IPS-20b (cell line): Measurements from ENCODE around the gene NLRP14.

ENCODE experiments used
- H3K27ac ChIP-seq: one replicate; pipeline ENCODE4 v1.5.1; 2013; ENCODE audit warnings: low read length
- H3K27me3 ChIP-seq: 2 replicates; pipeline ENCODE4 v1.6.1; 2013; ENCODE audit warnings: mild to moderate bottlenecking, low read length, inconsistent platforms; ENCODE audit not compliant: insufficient read depth
- H3K36me3 ChIP-seq: 2 replicates; pipeline ENCODE4 v1.6.1; 2013; ENCODE audit warnings: low read depth, mild to moderate bottlenecking, inconsistent platforms, low read length, moderate library complexity; ENCODE audit not compliant: insufficient read depth
- H3K4me1 ChIP-seq: 2 replicates; pipeline ENCODE4 v1.6.1; 2013; ENCODE audit warnings: mild to moderate bottlenecking, control low read depth, inconsistent platforms, low read length, moderate library complexity; ENCODE audit not compliant: insufficient read depth
- H3K4me3 ChIP-seq: 2 replicates; pipeline ENCODE4 v1.5.1; 2013; ENCODE audit warnings: mild to moderate bottlenecking, low read length, inconsistent platforms
- H3K9ac ChIP-seq: 2 replicates; pipeline ENCODE4 v1.6.1; 2013; ENCODE audit warnings: low read depth, mild to moderate bottlenecking, inconsistent platforms, low read length, moderate library complexity
- H3K9me3 ChIP-seq: 2 replicates; pipeline ENCODE4 v1.6.1; 2013; ENCODE audit warnings: mild to moderate bottlenecking, low read depth, low read length, inconsistent platforms; ENCODE audit not compliant: insufficient read depth

The NLRP14 gene, protein sequence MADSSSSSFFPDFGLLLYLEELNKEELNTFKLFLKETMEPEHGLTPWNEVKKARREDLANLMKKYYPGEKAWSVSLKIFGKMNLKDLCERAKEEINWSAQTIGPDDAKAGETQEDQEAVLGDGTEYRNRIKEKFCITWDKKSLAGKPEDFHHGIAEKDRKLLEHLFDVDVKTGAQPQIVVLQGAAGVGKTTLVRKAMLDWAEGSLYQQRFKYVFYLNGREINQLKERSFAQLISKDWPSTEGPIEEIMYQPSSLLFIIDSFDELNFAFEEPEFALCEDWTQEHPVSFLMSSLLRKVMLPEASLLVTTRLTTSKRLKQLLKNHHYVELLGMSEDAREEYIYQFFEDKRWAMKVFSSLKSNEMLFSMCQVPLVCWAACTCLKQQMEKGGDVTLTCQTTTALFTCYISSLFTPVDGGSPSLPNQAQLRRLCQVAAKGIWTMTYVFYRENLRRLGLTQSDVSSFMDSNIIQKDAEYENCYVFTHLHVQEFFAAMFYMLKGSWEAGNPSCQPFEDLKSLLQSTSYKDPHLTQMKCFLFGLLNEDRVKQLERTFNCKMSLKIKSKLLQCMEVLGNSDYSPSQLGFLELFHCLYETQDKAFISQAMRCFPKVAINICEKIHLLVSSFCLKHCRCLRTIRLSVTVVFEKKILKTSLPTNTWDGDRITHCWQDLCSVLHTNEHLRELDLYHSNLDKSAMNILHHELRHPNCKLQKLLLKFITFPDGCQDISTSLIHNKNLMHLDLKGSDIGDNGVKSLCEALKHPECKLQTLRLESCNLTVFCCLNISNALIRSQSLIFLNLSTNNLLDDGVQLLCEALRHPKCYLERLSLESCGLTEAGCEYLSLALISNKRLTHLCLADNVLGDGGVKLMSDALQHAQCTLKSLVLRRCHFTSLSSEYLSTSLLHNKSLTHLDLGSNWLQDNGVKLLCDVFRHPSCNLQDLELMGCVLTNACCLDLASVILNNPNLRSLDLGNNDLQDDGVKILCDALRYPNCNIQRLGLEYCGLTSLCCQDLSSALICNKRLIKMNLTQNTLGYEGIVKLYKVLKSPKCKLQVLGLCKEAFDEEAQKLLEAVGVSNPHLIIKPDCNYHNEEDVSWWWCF

DNA sequence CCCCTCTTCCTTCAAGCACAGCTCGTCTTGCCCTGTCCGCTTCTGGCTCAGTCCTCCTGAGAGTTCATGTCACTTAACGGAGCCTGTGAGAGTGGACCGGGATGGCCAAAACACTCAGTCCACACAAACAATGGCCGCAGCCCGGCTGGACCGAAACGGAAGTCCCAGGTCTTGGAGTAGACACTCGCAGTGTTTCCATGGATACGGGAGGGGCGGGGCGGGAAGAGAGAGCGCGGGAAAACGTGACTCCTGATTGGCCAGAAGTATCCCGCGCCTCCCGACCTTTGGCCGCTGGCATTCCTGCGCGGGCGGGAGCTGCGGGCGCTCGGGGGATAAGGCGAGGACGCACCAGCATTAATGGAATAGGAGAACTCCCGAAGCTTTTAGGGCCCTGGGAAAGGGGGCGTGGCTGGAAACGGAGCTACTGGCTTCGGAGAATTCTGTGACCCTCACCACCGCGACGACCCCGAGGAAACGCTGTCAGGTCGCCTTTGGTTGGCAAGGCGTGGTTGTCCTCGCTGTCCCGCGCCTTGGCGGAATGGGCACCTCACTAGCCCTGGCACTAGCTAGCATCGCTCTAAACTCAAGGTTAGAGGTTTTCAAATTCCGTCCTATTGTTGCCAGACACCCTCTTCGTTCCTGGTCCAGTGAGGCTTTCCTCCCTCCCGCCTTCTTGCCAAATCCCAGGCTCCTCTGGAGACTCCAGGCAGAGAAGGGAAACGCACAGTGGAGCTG, at the start of gene NLRP14, which contains the start of gene ZNF214:
Gene NLRP14 (plus strand): TSS at position 297 of the 735 bp plus-strand sequence. CDS start 18,108 bp downstream, outside the sequence.
Gene ZNF214 (minus strand): TSS at position 164 of the 735 bp plus-strand sequence. CDS start 17,511 bp downstream, outside the sequence.
- Histone ChIP-seq H3K9ac (peak within 1 kb of the TSS; percentile 87; the same call in 1 of the 2 replicates), H3K4me1 (no peaks in the 10 kb centered on the region; the same call in 1 of the 2 replicates), H3K27ac (no peak within 1 kb of the TSS), H3K9me3 (no peaks in the 10 kb centered on the region), H3K36me3 (no peaks in the 10 kb centered on the region), H3K4me3 (peak within 1 kb of the TSS; percentile 98), H3K27me3 (peaks cover 9% of the 10 kb centered on the region)

- Histone ChIP-seq H3K4me3 (no peak overlapping the region), H3K27ac (no peak overlapping the region), H3K9me3 (no peaks in the 10 kb centered on the region; the same call in 1 of the 2 replicates), H3K4me1 (no peaks in the 10 kb centered on the region), H3K27me3 (no peaks in the 10 kb centered on the region), H3K9ac (no peak overlapping the region), H3K36me3 (no peaks in the 10 kb centered on the region)
These were observed 40.9 kb upstream of the NLRP14 start for GRCh38 chr11:6979365-6979764.

DNA sequence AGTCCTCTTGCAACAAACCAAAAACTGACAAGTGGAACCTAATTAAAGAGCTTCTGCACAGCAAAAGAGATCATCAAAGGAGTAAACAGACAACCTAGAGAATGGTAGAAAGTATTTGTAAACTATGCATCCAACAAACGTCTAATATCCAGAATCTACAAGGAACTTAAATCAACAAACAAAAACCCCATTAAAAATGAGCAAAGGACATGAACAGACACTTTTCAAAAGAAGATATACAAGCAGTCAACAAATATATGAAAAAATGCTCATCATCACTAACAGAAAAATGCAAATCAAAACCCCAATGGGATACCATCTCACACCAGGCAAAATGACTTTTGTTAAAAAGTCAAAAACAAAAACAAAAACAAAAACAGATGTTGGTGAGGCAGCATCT, 33.8 kb upstream of the NLRP14 start:
- Histone ChIP-seq H3K4me1 (no peaks in the 10 kb centered on the region), H3K9ac (no peak overlapping the region), H3K27me3 (no peaks in the 10 kb centered on the region), H3K9me3 (no peaks in the 10 kb centered on the region; the same call in 1 of the 2 replicates), H3K36me3 (no peaks in the 10 kb centered on the region), H3K4me3 (no peak overlapping the region), H3K27ac (no peak overlapping the region)

DNA sequence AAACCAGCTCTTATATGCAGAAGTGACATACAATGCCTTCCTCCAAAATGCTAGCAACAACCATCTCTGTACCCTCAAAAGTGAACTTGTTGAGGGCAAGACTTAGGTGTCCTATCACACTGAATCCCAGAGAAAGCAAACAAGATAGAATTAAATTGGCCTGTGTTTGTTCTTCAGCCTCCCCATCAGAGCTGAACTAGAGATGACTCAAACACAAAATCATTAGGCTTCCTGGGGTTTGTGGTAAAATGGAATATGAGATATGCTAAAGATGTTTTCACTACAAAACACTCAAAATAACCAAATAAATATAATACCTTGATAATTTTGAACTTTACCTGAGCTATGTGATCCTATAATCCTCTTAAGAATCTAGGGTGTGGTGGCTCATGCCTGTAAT, 31.8 kb upstream of the NLRP14 start:
- H3K4me1 ChIP-seq: no peaks in the 10 kb centered on the region
- no peak overlapping the region for H3K27ac ChIP-seq
- H3K4me3 ChIP-seq: no peak overlapping the region
- H3K36me3 ChIP-seq: no peaks in the 10 kb centered on the region
- H3K27me3 ChIP-seq: no peaks in the 10 kb centered on the region
- H3K9ac ChIP-seq: no peak overlapping the region
- no peaks in the 10 kb centered on the region; the same call in 1 of the 2 replicates for H3K9me3 ChIP-seq

- Histone ChIP-seq H3K27ac (no peak overlapping the region), H3K27me3 (no peaks in the 10 kb centered on the region), H3K9me3 (no peaks in the 10 kb centered on the region; the same call in 1 of the 2 replicates), H3K4me3 (no peak overlapping the region), H3K36me3 (no peaks in the 10 kb centered on the region), H3K4me1 (no peaks in the 10 kb centered on the region), H3K9ac (no peak overlapping the region)
These were observed 29.1 kb upstream of the NLRP14 start for GRCh38 chr11:6991227-6991626.

DNA sequence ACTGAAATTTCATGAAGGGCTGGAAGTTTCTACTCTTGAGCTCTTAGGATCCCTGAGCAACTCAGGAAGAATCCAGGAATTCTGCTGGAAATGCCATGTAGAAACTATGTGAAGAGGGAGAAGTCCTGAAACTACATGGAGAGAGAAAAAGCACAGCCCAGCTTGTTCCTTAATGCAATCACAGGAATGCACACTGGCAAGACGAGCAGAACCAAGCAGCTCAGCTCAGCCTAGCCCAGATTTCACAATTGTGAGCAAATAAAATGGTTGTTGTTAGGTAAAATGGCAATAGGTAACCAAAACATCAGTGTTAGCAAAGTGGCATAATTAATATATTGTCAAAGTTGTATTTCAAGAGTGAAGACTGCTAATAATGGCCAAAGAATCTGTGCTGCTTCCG, 28.3 kb upstream of the NLRP14 start:
- Histone ChIP-seq H3K36me3 (no peaks in the 10 kb centered on the region), H3K9ac (no peak overlapping the region), H3K4me3 (no peak overlapping the region), H3K27me3 (no peaks in the 10 kb centered on the region), H3K27ac (no peak overlapping the region), H3K9me3 (no peaks in the 10 kb centered on the region; the same call in 1 of the 2 replicates), H3K4me1 (no peaks in the 10 kb centered on the region)

DNA sequence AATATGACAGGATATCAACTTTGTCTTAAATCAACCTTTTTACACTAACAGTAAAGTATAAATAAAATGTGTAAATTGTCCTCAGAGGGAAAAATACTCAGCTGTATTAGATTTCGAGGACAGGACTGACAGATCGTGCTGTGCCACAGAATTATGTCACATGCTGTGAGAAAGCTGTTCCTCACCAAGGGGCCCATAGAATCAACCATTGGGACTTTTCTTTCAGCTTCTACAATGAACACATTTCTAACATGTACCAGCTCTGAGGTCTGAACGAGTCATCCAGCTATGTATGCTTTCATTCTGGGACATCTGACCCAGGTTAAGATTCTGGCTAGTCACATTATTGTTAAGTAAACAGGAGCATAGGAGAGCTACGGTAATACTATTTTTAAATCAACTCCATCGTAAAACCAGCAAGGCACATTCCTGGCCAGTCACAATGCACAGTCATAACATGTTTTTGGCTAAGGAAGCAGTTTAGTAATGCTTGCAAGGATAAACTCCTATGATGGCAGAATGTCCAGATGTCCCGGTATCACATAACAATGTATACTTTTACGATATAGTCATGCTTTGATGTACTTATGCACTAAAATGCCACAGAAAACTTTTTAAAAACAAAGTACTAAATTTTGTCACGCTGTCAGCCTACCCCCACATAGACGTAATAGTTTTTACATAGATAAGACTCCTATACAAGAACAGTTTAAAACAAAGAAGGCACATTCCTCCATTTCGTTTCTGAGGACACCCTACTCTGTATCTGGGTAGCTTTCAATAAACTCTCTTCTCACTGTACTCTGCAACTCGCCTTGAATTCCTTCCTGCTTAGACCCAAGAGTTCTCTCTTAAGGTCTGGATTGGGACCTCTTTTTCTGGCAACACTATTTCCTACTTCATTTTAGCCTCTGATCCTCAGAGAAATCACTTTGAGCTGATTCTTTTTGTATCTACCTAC, 27.5 kb upstream of the NLRP14 start:
- Histone ChIP-seq H3K9ac (no peak overlapping the region), H3K36me3 (no peaks in the 10 kb centered on the region)

GRCh38 chr11:6995703-6996102, 24.6 kb upstream of the NLRP14 start:
- Histone ChIP-seq H3K9me3 (no peaks in the 10 kb centered on the region), H3K4me1 (no peaks in the 10 kb centered on the region), H3K36me3 (peaks cover 10% of the 10 kb centered on the region; the same call in 1 of the 2 replicates), H3K27me3 (no peaks in the 10 kb centered on the region), H3K4me3 (no peak overlapping the region), H3K27ac (no peak overlapping the region), H3K9ac (no peak overlapping the region)

More for the DNA sequence above, 27.5 kb upstream of the NLRP14 start:
- H3K27ac ChIP-seq: no peak overlapping the region
- H3K27me3 ChIP-seq: no peaks in the 10 kb centered on the region
- H3K9me3 ChIP-seq: no peaks in the 10 kb centered on the region
- no peaks in the 10 kb centered on the region for H3K4me1 ChIP-seq
- no peak overlapping the region for H3K4me3 ChIP-seq

GRCh38 chr11:7004482-7004881, 15.8 kb upstream of the NLRP14 start:
- H3K27me3 ChIP-seq: no peaks in the 10 kb centered on the region
- H3K9ac ChIP-seq: no peak overlapping the region
- no peaks in the 10 kb centered on the region for H3K9me3 ChIP-seq
- no peak overlapping the region for H3K27ac ChIP-seq
- peaks cover 14% of the 10 kb centered on the region; the same call in 1 of the 2 replicates for H3K36me3 ChIP-seq
- no peaks in the 10 kb centered on the region for H3K4me1 ChIP-seq
- H3K4me3 ChIP-seq: no peak overlapping the region

- Histone ChIP-seq H3K27ac (no peak overlapping the region), H3K36me3 (no peaks in the 10 kb centered on the region), H3K4me3 (no peak overlapping the region), H3K9ac (no peak overlapping the region), H3K4me1 (no peaks in the 10 kb centered on the region; the same call in 1 of the 2 replicates), H3K9me3 (no peaks in the 10 kb centered on the region), H3K27me3 (no peaks in the 10 kb centered on the region)
These were observed 6.2 kb upstream of the NLRP14 start for GRCh38 chr11:7014118-7014517.
